Stimulated activated CD4-positive, alpha-beta T cell treated with anti-CD3 and anti-CD28 coated beads, Interleukin-2, amount 100 ng/mL, for 48 hours (primary cell): ENCODE results near the gene MYL12B.
"Not testable (repeated sequence)": the region's sequence is repeated elsewhere in the genome, so short reads cannot be mapped to it uniquely, and the experiment has no call there.

Source experiments
- DNase-seq, 2 donors: peaks; one replicate each; pipeline ENCODE4 v3.0.0-alpha.2; 2020

The MYL12B gene

GRCh38 chr18:3263132-3263700 lies 1.3 kb downstream of the MYL12B start:
- no peak for DNase-seq

GRCh38 chr18:3264362-3264761 lies 2.4 kb downstream of the MYL12B start:
- no peak for DNase-seq

DNA sequence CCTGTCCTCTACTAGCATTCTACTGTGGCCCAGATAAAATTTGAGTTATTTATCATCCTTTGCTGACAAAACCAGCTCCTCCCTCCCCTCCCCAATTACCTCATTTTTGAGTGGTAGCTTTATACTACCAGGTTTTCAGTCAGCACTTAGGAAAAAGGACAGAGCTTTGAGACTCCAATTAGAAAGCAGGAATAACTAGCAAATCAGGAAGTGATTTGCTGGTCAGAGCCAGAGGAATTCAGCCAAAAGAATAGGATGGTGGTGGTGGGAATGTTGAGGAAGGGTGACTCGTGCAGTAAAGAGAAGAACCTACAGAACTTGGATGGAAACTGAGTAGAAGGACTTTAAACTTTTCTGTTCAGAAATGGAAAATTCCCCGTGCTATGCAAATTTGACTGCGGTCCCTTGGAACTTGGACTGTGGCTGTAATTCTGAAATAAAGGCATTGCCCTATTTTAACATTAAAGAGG lies 3.7 kb downstream of the MYL12B start:
- no peak for DNase-seq

- no peak for DNase-seq
Measured at GRCh38 chr18:3266062-3266608, 4.2 kb downstream of the MYL12B start.

DNA sequence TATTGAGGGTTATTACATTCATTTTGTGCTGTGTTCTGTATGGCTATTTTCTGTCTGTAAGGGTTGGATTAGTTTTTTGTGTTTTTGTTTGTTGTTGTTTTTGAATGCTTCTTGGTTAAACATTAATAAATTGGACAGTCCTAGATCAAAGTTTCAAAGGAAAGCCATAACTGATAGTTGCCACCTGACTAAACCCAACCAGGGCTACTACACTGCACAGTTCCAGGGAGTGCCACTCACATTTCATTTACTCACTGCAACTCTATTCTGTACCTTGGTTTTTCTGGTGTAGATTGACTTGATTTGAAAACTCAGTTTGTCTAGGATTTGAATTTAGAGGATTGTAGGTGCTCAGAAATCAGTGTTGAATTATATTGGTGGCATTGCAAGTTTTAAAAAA lies 6.4 kb downstream of the MYL12B start:
- no peak for DNase-seq

DNA sequence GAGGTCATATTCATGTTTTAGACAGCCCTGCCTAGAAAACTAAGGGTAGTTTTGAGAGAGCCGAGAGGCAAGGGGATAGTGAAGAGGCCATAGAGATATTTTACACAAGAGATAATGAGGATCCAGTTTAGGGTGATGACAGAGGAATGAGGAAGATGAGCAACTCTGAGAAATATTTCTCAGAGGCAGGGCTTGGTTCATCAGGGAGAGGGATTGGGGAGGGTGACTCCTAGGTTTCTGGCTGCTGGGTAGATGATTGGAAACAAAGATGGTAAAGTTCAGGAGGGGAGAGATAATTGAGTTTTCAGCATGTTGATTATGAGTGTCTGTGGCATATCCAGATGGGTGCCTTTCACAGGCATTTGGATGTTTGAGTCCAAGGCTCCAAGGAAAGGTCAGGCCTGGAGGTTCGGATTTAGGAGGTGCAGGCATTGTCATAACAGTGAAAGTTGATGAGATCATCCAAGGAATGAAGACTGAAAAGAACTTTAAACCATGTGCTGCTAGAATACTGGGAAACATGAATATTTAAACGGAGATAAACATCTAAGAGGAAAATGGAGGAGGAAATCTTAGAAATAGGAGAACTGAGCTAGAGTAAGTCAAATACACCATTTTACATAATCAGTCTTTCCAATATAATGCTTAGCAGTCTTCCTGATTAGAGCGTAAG lies 7.4 kb downstream of the MYL12B start:
- DNase-seq, result no peak

- DNase-seq, result no peak
Measured at GRCh38 chr18:3269914-3270299, 8.0 kb downstream of the MYL12B start.

- no peak for DNase-seq
Measured at GRCh38 chr18:3273042-3273441, 11.1 kb downstream of the MYL12B start.

DNA sequence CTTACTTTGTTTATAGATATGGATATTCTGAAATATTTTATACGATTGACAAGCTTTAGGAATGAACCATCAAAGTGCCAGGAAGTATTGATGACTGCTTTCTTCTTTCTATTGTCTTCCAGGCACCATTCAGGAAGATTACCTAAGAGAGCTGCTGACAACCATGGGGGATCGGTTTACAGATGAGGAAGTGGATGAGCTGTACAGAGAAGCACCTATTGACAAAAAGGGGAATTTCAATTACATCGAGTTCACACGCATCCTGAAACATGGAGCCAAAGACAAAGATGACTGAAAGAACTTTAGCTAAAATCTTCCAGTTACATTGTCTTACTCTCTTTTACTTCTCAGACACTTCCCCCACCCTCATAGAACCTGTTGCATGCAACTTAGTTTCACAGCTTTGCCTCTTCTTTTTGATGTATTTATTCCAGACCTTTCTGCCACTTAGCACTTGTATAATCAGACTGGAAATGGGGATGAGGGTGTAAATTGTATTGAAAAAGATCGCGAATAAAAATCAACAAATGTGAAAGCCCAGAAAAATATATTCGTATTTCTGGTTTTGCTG lies 15.8 kb downstream of the MYL12B start:
- not testable (repeated sequence) for DNase-seq

DNA sequence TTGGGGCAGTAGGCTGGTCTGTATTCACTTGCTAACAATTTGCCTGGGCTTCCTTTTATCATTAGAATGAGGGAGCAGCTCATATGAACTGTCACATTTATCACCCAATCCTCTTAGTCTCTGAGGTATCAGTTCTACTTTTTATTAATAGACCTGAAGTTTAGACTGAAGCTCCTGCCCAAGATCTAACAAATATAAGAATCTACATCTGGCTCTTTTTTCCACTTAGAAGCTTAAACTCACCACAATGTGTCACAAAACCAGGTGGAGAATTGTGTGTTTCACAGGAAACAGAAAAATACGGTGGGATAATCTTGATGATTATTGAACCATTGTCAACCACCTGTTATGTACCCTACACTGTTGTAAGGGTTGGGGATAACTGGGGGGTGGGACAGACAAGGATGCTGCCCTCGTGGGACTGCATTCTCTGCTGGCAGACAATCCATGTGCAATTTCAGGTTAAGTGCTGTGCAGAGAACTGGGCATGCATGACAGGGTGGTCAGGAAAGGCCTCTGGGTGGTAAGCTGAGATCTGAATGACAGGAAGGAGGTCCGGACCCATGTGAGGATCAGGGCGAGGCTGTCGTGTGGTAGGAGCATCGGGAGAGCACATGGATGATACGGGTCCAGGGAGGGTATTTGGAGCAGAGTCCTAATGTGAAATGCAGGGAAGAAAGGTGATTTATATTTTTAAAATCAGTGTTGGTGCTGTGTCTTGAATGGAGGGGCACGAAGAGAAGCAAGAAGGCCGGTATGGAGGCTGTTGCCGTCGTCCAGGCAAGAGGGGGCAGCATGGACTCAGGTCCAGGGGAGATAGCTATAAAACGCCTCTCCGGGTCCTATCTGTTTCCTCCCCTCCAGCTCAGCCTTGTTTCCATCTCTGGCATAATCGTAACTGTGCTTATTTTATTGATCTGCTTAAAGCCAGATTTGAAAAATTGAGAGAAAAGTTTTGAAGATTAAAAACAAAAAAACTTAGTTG lies 17.6 kb downstream of the MYL12B start:
- DNase-seq, result no peak

DNA sequence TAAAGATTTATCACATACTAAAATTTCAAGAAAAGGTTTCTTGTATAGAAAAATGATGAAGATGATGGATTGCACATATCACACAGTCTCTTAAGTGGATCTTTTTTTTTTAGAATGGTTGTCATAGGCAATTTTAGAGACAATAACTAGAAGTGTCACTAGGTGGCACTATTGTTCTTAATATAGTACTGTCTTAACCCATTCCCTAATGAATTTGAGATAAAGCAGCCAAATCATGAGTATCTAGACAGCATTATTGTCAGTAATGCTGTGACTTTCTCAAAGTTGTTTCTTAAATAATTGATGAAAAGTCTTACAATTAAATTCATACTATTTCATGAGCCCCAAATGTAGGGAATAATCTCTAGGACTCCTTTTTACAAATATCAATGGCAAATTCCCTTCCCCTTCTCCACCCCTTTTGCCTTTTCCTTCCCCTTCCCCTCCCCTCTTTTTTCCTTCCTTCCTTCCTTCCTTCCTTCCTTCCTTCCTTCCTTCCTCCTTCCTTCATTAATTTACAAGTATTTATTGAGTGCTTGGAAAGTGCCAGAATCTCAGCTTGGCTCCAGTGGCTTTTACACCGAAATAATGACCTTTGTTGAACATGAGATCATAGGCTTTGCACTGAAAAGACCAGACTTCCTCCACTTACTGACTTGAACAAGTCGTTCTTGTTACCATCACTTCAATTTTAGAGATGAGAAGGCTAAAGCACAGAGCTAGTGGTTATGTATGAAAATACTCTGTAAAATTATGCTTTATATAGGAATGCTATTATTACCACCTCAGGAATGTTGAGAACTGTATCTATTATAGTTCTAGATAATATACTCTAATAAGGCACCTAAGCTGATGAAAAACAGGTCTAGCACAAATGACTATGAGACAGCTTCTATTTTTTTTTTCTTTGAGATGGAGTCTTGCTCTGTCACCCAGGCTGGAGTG lies 19.8 kb downstream of the MYL12B start:
- DNase-seq, result no peak

- DNase-seq, result no peak
Measured at GRCh38 chr18:3283253-3283863, 21.4 kb downstream of the MYL12B start.

DNA sequence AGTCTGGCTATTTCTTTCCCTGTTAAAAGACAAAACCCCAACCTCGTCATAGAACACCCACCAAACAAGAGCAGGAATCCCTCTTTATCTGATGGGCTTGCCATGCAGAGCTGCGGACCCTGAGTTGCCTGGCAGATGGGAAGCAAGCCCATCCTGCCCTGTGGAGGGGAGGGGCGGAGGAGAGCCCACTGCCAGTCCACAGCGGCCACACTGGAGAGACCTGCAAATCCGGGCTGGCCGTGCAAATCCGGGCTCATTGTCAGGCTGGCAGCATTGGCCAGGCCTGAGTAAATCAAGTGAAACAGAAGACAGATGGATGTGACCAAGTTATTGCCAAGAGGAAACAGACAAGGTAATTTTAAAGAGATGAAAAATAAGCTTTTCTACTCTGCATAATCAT lies 22.0 kb downstream of the MYL12B start:
- DNase-seq, result no peak

DNA sequence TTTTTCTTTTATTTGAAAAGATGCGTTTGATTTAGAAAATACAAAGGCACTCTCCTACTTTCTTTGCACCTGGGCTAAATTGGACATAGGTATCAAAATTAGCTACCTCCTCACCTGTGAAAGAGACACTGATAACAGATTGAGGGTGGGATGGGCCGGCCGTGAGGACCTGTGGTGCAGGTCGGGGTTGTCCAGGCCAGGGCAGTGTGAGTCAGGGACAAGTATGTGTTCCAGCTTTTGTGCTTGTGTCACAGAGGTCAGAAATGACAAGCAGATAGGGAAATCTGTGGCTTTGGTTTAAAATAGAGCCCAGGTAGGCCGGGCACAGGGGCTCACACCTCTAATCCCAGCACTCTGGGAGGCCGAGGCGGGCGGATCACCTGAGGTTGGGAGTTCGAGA lies 22.6 kb downstream of the MYL12B start:
- DNase-seq, result no peak

DNA sequence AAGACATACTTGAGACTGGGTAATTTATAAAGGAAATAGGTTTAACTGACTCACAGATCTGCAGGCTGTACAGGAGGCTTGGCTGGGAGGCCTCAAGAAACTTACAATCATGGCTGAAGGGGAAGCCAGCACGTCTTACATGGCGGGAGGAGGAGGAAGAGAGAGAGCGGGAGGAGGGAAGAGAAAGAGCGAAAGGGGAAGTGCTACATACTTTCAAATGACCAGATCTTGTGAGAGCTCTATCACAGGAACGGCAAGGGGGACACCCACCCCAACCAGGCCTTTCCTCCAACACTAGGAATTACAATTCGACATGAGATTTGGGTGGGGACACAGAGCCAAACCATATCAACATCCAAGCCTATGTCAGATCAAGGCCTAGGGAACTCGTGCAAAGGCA lies 24.2 kb downstream of the MYL12B start:
- DNase-seq, result no peak

GRCh38 chr18:3293196-3293951 lies 31.4 kb downstream of the MYL12B start:
- DNase-seq, result no peak

- DNase-seq, result no peak
Measured at GRCh38 chr18:3294435-3295080, 32.6 kb downstream of the MYL12B start.

DNA sequence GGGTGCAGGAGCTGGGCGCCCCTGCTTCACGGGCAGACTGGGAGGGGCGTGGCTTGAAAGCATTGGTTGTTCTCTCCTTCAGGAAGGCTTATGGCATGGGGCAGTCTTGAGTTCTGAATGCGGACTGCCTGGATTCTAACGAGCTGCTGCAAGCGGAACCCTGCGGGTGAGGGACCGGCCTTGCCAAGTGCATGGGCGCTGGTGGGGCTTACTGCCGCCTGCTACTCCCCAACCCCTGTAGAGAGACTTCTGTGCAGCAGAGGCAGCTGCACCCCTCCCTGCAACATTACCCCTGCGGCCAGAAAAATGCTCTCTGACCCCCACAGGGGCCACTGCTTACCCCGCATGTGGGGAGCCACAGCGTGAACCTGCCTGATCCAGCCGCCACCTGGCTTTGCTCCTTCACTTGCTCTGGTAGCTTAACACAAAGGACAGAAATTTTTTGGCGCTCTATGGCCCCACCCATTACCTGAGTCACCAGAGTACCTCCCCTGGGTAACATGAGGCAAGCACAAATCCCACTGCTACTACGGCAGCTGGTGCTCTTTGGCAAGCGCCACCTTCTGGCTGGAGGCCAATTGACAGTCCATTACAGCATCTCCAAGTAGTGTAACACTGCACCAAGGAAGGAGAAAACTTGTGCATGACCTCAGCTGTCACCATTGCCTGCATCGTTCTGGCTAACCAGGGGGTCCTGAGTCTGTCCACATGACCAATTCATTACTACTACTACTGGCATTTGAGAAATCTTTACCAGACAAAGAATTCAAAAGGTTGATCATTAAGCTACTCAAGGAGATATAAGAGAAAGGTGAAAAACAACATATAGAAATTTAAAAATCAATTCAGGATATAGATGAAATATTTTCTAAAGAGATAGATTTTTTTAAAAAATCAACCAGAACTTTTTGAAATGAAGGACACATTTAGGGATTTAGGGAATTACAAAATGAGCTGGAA lies 35.4 kb downstream of the MYL12B start:
- peak; percentile 91 to 92 for DNase-seq

GRCh38 chr18:3304832-3305231 lies 42.9 kb downstream of the MYL12B start:
- no peak for DNase-seq
